Measurements from ENCODE around the gene ENPP3. TPM values are rescaled to one million over a fixed set of nuclear protein-coding genes. Genes with fewer than 3 reads are reported as not detected.

The ENPP3 gene
- total and polyA plus RNA-seq, 9 of the 15 experiments (the other 6 are each of a cell fraction or from before 2014, with no cell fraction given) = 14.0 to 32.8 (median 21.6) TPM

GRCh38 chr6:131627724-131628682 is 9.1 kb upstream of the ENPP3 start, which contains the start of gene MED23 (continued):
- TF ChIP-seq, protein P1, sequence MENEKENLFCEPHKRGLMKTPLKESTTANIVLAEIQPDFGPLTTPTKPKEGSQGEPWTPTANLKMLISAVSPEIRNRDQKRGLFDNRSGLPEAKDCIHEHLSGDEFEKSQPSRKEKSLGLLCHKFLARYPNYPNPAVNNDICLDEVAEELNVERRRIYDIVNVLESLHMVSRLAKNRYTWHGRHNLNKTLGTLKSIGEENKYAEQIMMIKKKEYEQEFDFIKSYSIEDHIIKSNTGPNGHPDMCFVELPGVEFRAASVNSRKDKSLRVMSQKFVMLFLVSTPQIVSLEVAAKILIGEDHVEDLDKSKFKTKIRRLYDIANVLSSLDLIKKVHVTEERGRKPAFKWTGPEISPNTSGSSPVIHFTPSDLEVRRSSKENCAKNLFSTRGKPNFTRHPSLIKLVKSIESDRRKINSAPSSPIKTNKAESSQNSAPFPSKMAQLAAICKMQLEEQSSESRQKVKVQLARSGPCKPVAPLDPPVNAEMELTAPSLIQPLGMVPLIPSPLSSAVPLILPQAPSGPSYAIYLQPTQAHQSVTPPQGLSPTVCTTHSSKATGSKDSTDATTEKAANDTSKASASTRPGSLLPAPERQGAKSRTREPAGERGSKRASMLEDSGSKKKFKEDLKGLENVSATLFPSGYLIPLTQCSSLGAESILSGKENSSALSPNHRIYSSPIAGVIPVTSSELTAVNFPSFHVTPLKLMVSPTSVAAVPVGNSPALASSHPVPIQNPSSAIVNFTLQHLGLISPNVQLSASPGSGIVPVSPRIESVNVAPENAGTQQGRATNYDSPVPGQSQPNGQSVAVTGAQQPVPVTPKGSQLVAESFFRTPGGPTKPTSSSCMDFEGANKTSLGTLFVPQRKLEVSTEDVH (IDR thresholded peaks at IDR 0.05; ENCODE audit: low read depth, partially characterized antibody) = peak; percentile 93
- TF ChIP-seq MTA2 (IDR thresholded peaks at IDR 0.05; ENCODE audit: low read depth) (no peak), LCOR (CRISPR knock-in tag; IDR thresholded peaks at IDR 0.05) (peak; percentile 99), DIDO1 (tag; IDR thresholded peaks at IDR 0.05; ENCODE audit: low read depth) (peak; percentile 97), NR2F6 (CRISPR knock-in tag; IDR thresholded peaks at IDR 0.05) (no peak), TARDBP (IDR thresholded peaks at IDR 0.05) (peak; percentile 94; the same call in 1 of the 2 replicates), BRF1 (IDR thresholded peaks at IDR 0.05; ENCODE audit: borderline replicate concordance, extremely low read depth, insufficient read length) (no peak), NCOA6 (IDR thresholded peaks at IDR 0.05) (no peak), HOMEZ (CRISPR knock-in tag; IDR thresholded peaks at IDR 0.05) (0 out of 2 replicates have a peak, but pooled peaks have one; percentile 18), BHLHE40 (IDR thresholded peaks at IDR 0.05; ENCODE audit: low read length) (peak; percentile 25; the same call in 1 of the 2 replicates), ZNF668 (CRISPR knock-in tag; IDR thresholded peaks at IDR 0.05) (no peak), GTF2F1 (IDR thresholded peaks at IDR 0.05; ENCODE audit: low read depth, low read length) (peak; percentile 89; the same call in 1 of the 2 replicates), PRDM10 (IDR thresholded peaks at IDR 0.05; ENCODE audit: partially characterized antibody) (peak; percentile 64), ZNF175 (CRISPR knock-in tag; IDR thresholded peaks at IDR 0.05; ENCODE audit: low read depth) (peak; percentile 69; the same call in 1 of the 2 replicates), ELF2 (CRISPR knock-in tag; IDR thresholded peaks at IDR 0.05) (peak; percentile 88), EGR1 (conservative IDR thresholded peaks at IDR 0.05) (peak; percentile 51), ESRRA (IDR thresholded peaks at IDR 0.05; ENCODE audit: borderline replicate concordance, low read depth) (peak; percentile 93)
- TF ChIP-seq, protein P2, sequence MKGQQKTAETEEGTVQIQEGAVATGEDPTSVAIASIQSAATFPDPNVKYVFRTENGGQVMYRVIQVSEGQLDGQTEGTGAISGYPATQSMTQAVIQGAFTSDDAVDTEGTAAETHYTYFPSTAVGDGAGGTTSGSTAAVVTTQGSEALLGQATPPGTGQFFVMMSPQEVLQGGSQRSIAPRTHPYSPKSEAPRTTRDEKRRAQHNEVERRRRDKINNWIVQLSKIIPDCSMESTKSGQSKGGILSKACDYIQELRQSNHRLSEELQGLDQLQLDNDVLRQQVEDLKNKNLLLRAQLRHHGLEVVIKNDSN (CRISPR knock-in tag; IDR thresholded peaks at IDR 0.05) = no peak
